IMR-90 (cell line): ENCODE measurements around the gene IQCK. TPM values are rescaled to one million over a fixed set of nuclear protein-coding genes. Genes with fewer than 3 reads are reported as not detected.
"Not testable (repeated sequence)": the region's sequence is repeated elsewhere in the genome, so short reads cannot be mapped to it uniquely, and the experiment has no call there.

Source experiments
- ATAC-seq: fragments of 200-7000 bp; cut with Tn5 transposase; 2 replicates; pipeline ENCODE4 v1.9.1; 2020; ENCODE audit warnings: low read depth, mild to moderate bottlenecking, moderate library complexity
- BruUV-seq: library from RNA; stranded (reverse); fragments of 400-500 nt; replicated peaks from 2 replicates; lab custom pipeline; 2021; lab: Mats Ljungman, UMichigan
- CTCF ChIA-PET: fragments of 300-600 bp; formaldehyde crosslinking; extraction: SDS; loops from one replicate; lab custom pipeline; 2021; ENCODE audit warnings: antibody characterized with exemption; lab: Yijun Ruan, JAX
- POLR2A ChIA-PET: fragments of 300-600 bp; sonication (Branson Sonifier 250); formaldehyde crosslinking; loops from one replicate; lab custom pipeline; 2022; ENCODE audit warnings: antibody characterized with exemption; ENCODE audit not compliant: unreplicated experiment; lab: Charles Lee
- DNase-seq: peaks from one replicate; pipeline ENCODE4 v3.0.0; 2013
- H2AFZ ChIP-seq: replicated peaks from 2 replicates; pipeline ENCODE3; 2013; ENCODE audit warnings: low read length, mild to moderate bottlenecking; ENCODE audit not compliant: poor library complexity
- H2AK5ac ChIP-seq: 2 replicates; pipeline ENCODE4 v1.6.1; 2013; ENCODE audit warnings: low read depth, low read length, inconsistent platforms
- H2AK9ac ChIP-seq: replicated peaks from 2 replicates; pipeline ENCODE3; 2013; ENCODE audit warnings: mild to moderate bottlenecking, low read depth, low read length, moderate library complexity; ENCODE audit not compliant: poor library complexity
- H2BK120ac ChIP-seq: 2 replicates; pipeline ENCODE4 v1.6.1; 2013; ENCODE audit warnings: low read depth, low read length, inconsistent platforms
- H2BK15ac ChIP-seq: 3 replicates; pipeline ENCODE4 v1.6.1; 2013; ENCODE audit warnings: low read depth, low read length, inconsistent platforms
- H2BK20ac ChIP-seq: 2 replicates; pipeline ENCODE4 v1.6.1; 2013; ENCODE audit warnings: low read depth, mild to moderate bottlenecking, inconsistent platforms, low read length, moderate library complexity
- H2BK5ac ChIP-seq: 2 replicates; pipeline ENCODE4 v1.6.1; 2013; ENCODE audit warnings: mild to moderate bottlenecking, low read depth, low read length, inconsistent platforms; ENCODE audit not compliant: poor library complexity, severe bottlenecking
- H3K14ac ChIP-seq: replicated peaks from 2 replicates; pipeline ENCODE4 v1.6.1; 2013; ENCODE audit warnings: low read depth, low read length, inconsistent platforms
- H3K18ac ChIP-seq: 2 replicates; pipeline ENCODE4 v1.6.1; 2013; ENCODE audit warnings: low read depth, low read length, control low read depth
- H3K23ac ChIP-seq: 2 replicates; pipeline ENCODE4 v1.6.1; 2013; ENCODE audit warnings: low read depth, low read length, inconsistent platforms
- H3K27ac ChIP-seq: 2 replicates; pipeline ENCODE4 v1.5.1; 2013; ENCODE audit warnings: mild to moderate bottlenecking, control low read depth, low read length; ENCODE audit not compliant: insufficient read depth
- H3K27me3 ChIP-seq: 2 replicates; pipeline ENCODE4 v1.6.1; 2013; ENCODE audit warnings: low read length; ENCODE audit not compliant: control insufficient read depth, insufficient read depth
- H3K36me3 ChIP-seq: 2 replicates; pipeline ENCODE4 v1.6.1; 2013; ENCODE audit warnings: low read length, mixed read lengths; ENCODE audit not compliant: control insufficient read depth, insufficient read depth
- H3K4ac ChIP-seq: 2 replicates; pipeline ENCODE4 v1.6.1; 2013; ENCODE audit warnings: low read depth, low read length, inconsistent platforms
- H3K4me1 ChIP-seq: 2 replicates; pipeline ENCODE4 v1.6.1; 2013; ENCODE audit warnings: low read length, mixed read lengths; ENCODE audit not compliant: control insufficient read depth, insufficient read depth
- H3K4me2 ChIP-seq: 2 replicates; pipeline ENCODE4 v1.6.1; 2013; ENCODE audit warnings: low read depth, mild to moderate bottlenecking, control low read depth, low read length, moderate library complexity
- H3K4me3 ChIP-seq: 2 replicates; pipeline ENCODE4 v1.5.1; 2013; ENCODE audit warnings: low read depth, mild to moderate bottlenecking, control low read depth, low read length, moderate library complexity; ENCODE audit not compliant: insufficient read depth
- H3K56ac ChIP-seq: 2 replicates; pipeline ENCODE4 v1.6.1; 2013; ENCODE audit warnings: low read length, inconsistent platforms; ENCODE audit not compliant: insufficient read depth; ENCODE audit errors: extremely low read depth
- H3K79me1 ChIP-seq, 2 experiments: 2 replicates each; pipeline ENCODE4 v1.6.1; 2013; ENCODE audit warnings: low read length in 2 of 2, inconsistent platforms in 1 of 2, low read depth in 1 of 2
- H3K9ac ChIP-seq: 2 replicates; pipeline ENCODE4 v1.6.1; 2013; ENCODE audit warnings: low read depth, low read length, control low read depth
- H3K9me1 ChIP-seq: 2 replicates; pipeline ENCODE4 v1.6.1; 2013; ENCODE audit warnings: low read length, inconsistent platforms; ENCODE audit not compliant: insufficient read depth
- H3K9me3 ChIP-seq: 2 replicates; pipeline ENCODE4 v1.6.1; 2013; ENCODE audit warnings: low read length; ENCODE audit not compliant: control insufficient read depth, insufficient read depth
- H4K20me1 ChIP-seq: 2 replicates; pipeline ENCODE4 v1.6.1; 2013; ENCODE audit warnings: low read length, inconsistent platforms; ENCODE audit not compliant: insufficient read depth
- H4K5ac ChIP-seq: 2 replicates; pipeline ENCODE4 v1.6.1; 2013; ENCODE audit warnings: mild to moderate bottlenecking, low read depth, low read length, control low read depth
- H4K8ac ChIP-seq, 2 experiments: 2 replicates each; pipeline ENCODE4 v1.6.1; 2013; ENCODE audit warnings: low read depth in 2 of 2, low read length in 2 of 2, control low read depth in 1 of 2, inconsistent platforms in 1 of 2
- H4K91ac ChIP-seq: 2 replicates; pipeline ENCODE4 v1.6.1; 2013; ENCODE audit warnings: low read depth, low read length, inconsistent platforms; ENCODE audit not compliant: insufficient read depth
- WGBS, 2 experiments: methylation state at CpG; one replicate each; pipeline versions ENCODE4 v1.1.5 to v1.1.7; 2013; ENCODE audit warnings: missing lambda C conversion rate in 2 of 2; ENCODE audit not compliant: insufficient read length in 1 of 2; ENCODE audit errors: extremely low coverage in 2 of 2; 5-methylcytosine and 5-hydroxymethylcytosine counted together
- dilution Hi-C: fragments of 300-500 bp; cut with HindIII; formaldehyde crosslinking; loops from one replicate; pipeline ENCODE4 v1.14.3; 2018; ENCODE audit warnings: low sequenced_read_pairs; ENCODE audit not compliant: unreplicated experiment
- in situ Hi-C: fragments of 300-500 bp; cut with MboI; formaldehyde crosslinking; loops from 3 replicates; pipeline ENCODE4 v1.14.3; 2019; ENCODE audit warnings: low sequenced_read_pairs, inconsistent platforms, mixed read lengths
- intact Hi-C: fragments of 100-400 bp; cut with micrococcal nuclease; formaldehyde crosslinking; loops from 2 replicates; pipeline ENCODE4 v1.10.0; 2022
- polyA plus RNA-seq, 3 experiments: library from polyadenylated mRNA; depleted of rRNA; stranded (reverse); fragments of >200 nt; gene quantifications; 2 replicates each; pipeline ENCODE4 v1.2.3, GENCODE V29; 2012; ENCODE audit warnings: low replicate concordance in 1 of 3
- total RNA-seq: library from RNA; depleted of rRNA; stranded (reverse); fragments of >200 nt; gene quantifications from 2 replicates; pipeline ENCODE4 v1.2.3, GENCODE V29; 2012

Gene IQCK
- total and polyA plus RNA-seq, 2 of the 4 experiments (the other 2 are of a cell fraction): 4.1 to 5.4 TPM

GRCh38 chr16:19716728-19717127, 1.3 kb upstream of the IQCK start:
- peaks cover 45 to 71% of the 10 kb centered on the region in 2 experiments for H3K79me1 ChIP-seq
- peak overlapping the region; percentile 77; the same call in 1 of the 2 replicates for H3K27ac ChIP-seq
- H2AFZ ChIP-seq: peak overlapping the region; percentile 97
- POLR2A ChIA-PET, H3K4me1 ChIP-seq, ATAC-seq, H3K4ac ChIP-seq, H3K56ac ChIP-seq, H2BK20ac ChIP-seq, H2BK5ac ChIP-seq, H3K27me3 ChIP-seq, H4K5ac ChIP-seq, H3K9me3 ChIP-seq, H3K18ac ChIP-seq, H3K9me1 ChIP-seq, DNase-seq, H2BK15ac ChIP-seq, dilution Hi-C loops, H4K20me1 ChIP-seq, CTCF ChIA-PET, H4K91ac ChIP-seq, BruUV-seq: not testable (repeated sequence)
- H3K36me3 ChIP-seq: peaks cover 16% of the 10 kb centered on the region
- peak overlapping the region; percentile 90 for H3K23ac ChIP-seq
- peak overlapping the region; percentile 74 to 81; a peak in 2 of 4 replicates for H4K8ac ChIP-seq
- in situ Hi-C loops: loop anchor here (5.0 to 25.0 kb wide), 2 partner anchors 171 to 604 kb away; partner anchors contain the start of gene ITPRIPL2
- no CpG with 5 or more reads among the region's 11 CpGs for WGBS, 2 experiments
- peak overlapping the region; percentile 97 for H3K4me3 ChIP-seq
- intact Hi-C loops: loop anchor here (1.0 to 10.0 kb wide), 2 partner anchors 112 to 170 kb away; no protein-coding TSS in a partner anchor
- peak overlapping the region; percentile 34 for H2AK5ac ChIP-seq
- H2AK9ac ChIP-seq: peak overlapping the region; percentile 82
- peak overlapping the region; percentile 24; the same call in 1 of the 2 replicates for H2BK120ac ChIP-seq
- peak overlapping the region; percentile 89 for H3K4me2 ChIP-seq
- peak overlapping the region; percentile 70 for H3K9ac ChIP-seq
- H3K14ac ChIP-seq: peak overlapping the region; percentile 76; the same call in 1 of the 2 replicates
